MM.1S (cell line): Measurements from ENCODE around the gene LSM4.

Experiments
- EZH2 ChIP-seq: fragments of 300-600 bp; sonication (generic); optimal IDR thresholded peaks from 2 replicates; pipeline ENCODE3; 2017; ENCODE audit warnings: low read depth, mild to moderate bottlenecking, antibody characterized with exemption, low read length, mixed read lengths
- TF ChIP-seq, protein P1 (sequence below): fragments of 300-600 bp; sonication (generic); IDR thresholded peaks from 2 replicates; pipeline ENCODE4 v1.5.1; 2016; ENCODE audit warnings: antibody characterized with exemption, low read length, mixed read lengths

DNA sequence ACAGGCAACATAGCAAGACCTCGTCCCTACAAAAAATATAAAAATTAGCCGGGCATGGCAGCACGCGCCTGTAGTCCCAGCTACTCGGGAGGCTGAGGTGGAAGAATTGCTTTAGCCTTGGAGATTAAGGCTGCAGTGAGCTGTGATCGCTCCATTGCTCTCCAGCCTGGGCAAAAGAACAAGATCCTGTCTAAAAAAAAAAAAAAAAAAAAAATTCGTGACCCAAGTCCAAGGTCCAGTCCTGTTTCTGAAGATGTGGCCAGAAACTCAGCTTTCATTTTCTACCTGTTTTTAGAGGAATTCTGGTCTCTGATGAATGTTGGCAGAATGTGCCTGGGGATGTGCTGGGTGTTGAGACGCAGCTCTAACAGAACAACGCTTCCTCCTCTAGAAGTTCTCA, 15.7 kb upstream of the LSM4 start:
- TF ChIP-seq, protein P1, sequence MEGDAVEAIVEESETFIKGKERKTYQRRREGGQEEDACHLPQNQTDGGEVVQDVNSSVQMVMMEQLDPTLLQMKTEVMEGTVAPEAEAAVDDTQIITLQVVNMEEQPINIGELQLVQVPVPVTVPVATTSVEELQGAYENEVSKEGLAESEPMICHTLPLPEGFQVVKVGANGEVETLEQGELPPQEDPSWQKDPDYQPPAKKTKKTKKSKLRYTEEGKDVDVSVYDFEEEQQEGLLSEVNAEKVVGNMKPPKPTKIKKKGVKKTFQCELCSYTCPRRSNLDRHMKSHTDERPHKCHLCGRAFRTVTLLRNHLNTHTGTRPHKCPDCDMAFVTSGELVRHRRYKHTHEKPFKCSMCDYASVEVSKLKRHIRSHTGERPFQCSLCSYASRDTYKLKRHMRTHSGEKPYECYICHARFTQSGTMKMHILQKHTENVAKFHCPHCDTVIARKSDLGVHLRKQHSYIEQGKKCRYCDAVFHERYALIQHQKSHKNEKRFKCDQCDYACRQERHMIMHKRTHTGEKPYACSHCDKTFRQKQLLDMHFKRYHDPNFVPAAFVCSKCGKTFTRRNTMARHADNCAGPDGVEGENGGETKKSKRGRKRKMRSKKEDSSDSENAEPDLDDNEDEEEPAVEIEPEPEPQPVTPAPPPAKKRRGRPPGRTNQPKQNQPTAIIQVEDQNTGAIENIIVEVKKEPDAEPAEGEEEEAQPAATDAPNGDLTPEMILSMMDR = no peak
- no peak for TF ChIP-seq EZH2
